Measurements from ENCODE around the gene KIF6.

KIF6 gene

DNA sequence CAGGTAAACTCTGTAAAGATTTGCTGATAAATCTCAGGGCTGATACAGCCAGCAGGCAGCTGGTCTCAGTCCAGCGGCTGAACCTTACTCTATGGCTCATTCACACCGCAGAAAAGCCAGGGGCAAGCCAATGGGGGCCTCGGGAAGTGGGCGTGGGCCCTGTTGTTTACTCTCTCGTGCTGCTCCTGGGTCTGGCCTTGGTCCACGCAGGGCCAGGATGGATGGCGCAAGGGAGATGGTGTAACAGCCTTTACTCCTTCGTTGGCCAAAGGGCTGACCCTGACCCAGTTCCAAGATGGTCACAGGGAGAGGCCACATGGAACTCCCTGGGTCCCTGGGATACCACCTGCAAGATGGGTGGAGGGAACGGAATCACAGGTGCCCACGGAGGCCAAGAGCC is 427.1 kb downstream of the KIF6 start:
- H3K4me3 ChIP-seq (ENCODE audit: control insufficient read depth in 1 of 7, extremely low read depth in 1 of 7, insufficient read depth in 4 of 7, low read depth in 2 of 7, low read length in 6 of 7) = no peak overlapping the region
- POLR2A ChIA-PET = no interaction called here
- H3K4me1 ChIP-seq (ENCODE audit: control extremely low read depth in 1 of 4, control insufficient read depth in 4 of 4, insufficient read depth in 4 of 4, low read length in 3 of 4) = peaks cover 0 to 5% (median under 1%) of the 10 kb centered on the region in 4 experiments
- DNase-seq = no peak
- WGBS (ENCODE audit: insufficient coverage) = 89% methylated on average over 10 of the region's 10 CpGs
- CTCF ChIA-PET = interaction anchor here (10.5 kb wide), 1 partner anchor 129 kb away, joined by 251 read pairs; no protein-coding TSS in a partner anchor
- no peaks in the 10 kb centered on the region for H3K9me3 ChIP-seq (ENCODE audit: control extremely low read depth in 1 of 5, control insufficient read depth in 4 of 5, insufficient read depth in 2 of 5, low read depth in 1 of 5, low read length in 4 of 5)
- H3K27me3 ChIP-seq (replicated peaks in 2 of 5; ENCODE audit: control insufficient read depth in 4 of 5, insufficient read depth in 5 of 5, low read length in 4 of 5) = no peaks in the 10 kb centered on the region
- H3K36me3 ChIP-seq (ENCODE audit: control insufficient read depth in 4 of 4, insufficient read depth in 4 of 4, low read length in 3 of 4) = peaks cover 0 to 2% (median 0%) of the 10 kb centered on the region in 4 experiments
- H3K27ac ChIP-seq (ENCODE audit: insufficient read depth in 1 of 2, low read depth in 1 of 2, low read length in 2 of 2, poor library complexity in 1 of 2, severe bottlenecking in 2 of 2) = no peak overlapping the region

DNA sequence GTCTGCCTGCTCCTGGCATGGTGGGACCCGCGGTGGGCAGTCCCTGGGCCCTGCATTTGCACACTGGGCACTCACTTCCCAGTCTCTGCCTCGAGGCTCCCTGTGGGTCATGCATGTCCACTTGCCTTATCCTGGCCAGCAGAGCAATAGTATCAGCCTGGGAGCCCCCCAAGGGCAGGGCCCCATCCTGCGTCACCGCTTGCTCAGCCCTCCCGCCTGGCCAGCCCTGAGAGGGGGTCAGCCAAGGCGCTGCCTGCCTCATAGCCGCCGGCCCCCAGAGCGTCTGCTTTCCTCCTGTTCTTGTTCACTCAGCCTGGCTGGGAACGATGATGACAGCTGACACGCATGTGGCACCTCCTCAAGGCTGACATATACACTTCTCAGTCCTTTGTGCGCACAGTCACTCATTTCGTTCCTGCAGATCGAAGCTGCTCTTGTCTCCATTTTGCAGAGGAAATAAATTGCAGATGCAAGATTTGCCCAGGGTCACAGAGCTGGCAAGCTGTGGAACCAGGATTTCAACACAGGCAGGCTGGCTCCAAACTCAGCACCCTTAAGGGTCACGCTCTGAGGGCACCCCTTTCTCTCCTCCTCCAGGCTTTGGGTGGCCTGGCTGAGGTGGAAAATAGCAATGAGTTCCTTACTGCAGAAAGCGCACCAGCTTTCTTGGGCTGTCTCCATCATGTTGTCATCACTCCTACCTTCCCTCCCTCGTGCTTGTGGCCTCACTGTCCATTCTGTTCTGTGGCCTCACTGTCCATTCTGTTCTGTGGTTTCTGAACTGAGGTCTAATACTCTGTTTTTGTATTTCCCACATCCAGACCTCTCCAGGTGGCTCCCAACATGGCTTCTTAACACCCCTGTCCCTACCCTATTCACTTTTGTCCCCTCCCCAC is 428.2 kb downstream of the KIF6 start:
- no peak for DNase-seq
- ChIA-PET POLR2A (no interaction called here), CTCF (no interaction called here)
- 93% methylated on average over 18 of the region's 18 CpGs for WGBS (ENCODE audit: insufficient coverage)
- Histone ChIP-seq H3K4me3 (ENCODE audit: control insufficient read depth in 1 of 7, extremely low read depth in 1 of 7, insufficient read depth in 4 of 7, low read depth in 2 of 7, low read length in 6 of 7) (no peak overlapping the region), H3K4me1 (ENCODE audit: control extremely low read depth in 1 of 4, control insufficient read depth in 4 of 4, insufficient read depth in 4 of 4, low read length in 3 of 4) (no peaks in the 10 kb centered on the region), H3K27me3 (replicated peaks in 2 of 5; ENCODE audit: control insufficient read depth in 4 of 5, insufficient read depth in 5 of 5, low read length in 4 of 5) (peaks cover 0 to 2% (median 0%) of the 10 kb centered on the region in 5 experiments), H3K36me3 (ENCODE audit: control insufficient read depth in 4 of 4, insufficient read depth in 4 of 4, low read length in 3 of 4) (peaks cover 0 to 2% (median 0%) of the 10 kb centered on the region in 4 experiments), H3K9me3 (ENCODE audit: control extremely low read depth in 1 of 5, control insufficient read depth in 4 of 5, insufficient read depth in 2 of 5, low read depth in 1 of 5, low read length in 4 of 5) (no peaks in the 10 kb centered on the region), H3K27ac (ENCODE audit: insufficient read depth in 1 of 2, low read depth in 1 of 2, low read length in 2 of 2, poor library complexity in 1 of 2, severe bottlenecking in 2 of 2) (no peak overlapping the region)

DNA sequence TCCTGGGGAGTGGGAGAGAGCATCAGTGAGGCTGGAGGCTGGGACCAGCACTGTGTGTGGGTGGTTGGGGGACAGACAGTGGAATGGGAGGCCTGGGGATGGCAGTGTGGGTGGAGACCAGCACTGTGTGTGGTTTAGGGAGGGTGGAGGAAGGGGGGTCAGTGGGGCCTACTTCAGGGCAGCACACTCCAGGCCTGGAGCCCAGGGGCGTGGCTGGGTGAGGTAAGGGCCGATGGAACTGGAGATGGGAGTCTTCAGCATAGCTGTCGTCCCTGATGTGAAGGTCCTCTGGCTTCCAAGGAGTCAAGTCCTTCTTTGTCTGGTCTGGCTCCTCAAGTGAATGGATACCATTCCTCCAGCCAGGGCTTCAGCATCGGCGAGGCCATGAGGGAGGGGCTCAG is 429.6 kb downstream of the KIF6 start:
- POLR2A ChIA-PET = no interaction called here

DNA sequence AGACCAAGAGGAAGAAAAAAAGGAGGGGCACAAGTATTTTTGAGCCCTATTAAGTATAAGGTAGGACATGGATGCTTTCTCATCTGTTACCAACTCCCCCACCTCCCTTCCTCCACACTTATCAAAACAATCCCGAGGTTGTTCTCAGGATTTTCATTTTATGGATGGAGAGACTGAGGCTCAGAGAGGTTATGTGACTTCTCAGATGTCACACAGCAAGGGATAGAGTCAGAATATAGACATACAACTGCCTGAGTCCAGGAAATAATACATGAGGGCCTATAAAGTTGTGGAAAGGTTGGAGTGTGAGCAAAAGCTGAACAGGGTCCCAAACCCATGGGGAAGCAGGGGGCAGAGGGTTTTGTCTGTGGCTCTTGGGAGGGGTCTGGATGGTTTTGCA is 430.3 kb downstream of the KIF6 start:
- ChIA-PET POLR2A (no interaction called here), CTCF (interaction anchor here (1.5 to 2.1 kb wide), 3 partner anchors 10 to 128 kb away, joined by 4 to 6 read pairs (median 4); no protein-coding TSS in a partner anchor)
- no peak for DNase-seq
- no peaks in the 10 kb centered on the region for H3K4me1 ChIP-seq (ENCODE audit: control extremely low read depth in 1 of 4, control insufficient read depth in 4 of 4, insufficient read depth in 4 of 4, low read length in 3 of 4)
- WGBS (ENCODE audit: insufficient coverage) = no CpG with 5 or more reads among the region's 1 CpG
- no peaks in the 10 kb centered on the region for H3K36me3 ChIP-seq (ENCODE audit: control insufficient read depth in 4 of 4, insufficient read depth in 4 of 4, low read length in 3 of 4)
- peaks cover 0 to 6% (median 0%) of the 10 kb centered on the region in 5 experiments for H3K27me3 ChIP-seq (replicated peaks in 2 of 5; ENCODE audit: control insufficient read depth in 4 of 5, insufficient read depth in 5 of 5, low read length in 4 of 5)
- H3K4me3 ChIP-seq (ENCODE audit: control insufficient read depth in 1 of 7, extremely low read depth in 1 of 7, insufficient read depth in 4 of 7, low read depth in 2 of 7, low read length in 6 of 7) = no peak overlapping the region
- peaks cover 0 to under 1% (median 0%) of the 10 kb centered on the region in 5 experiments for H3K9me3 ChIP-seq (ENCODE audit: control extremely low read depth in 1 of 5, control insufficient read depth in 4 of 5, insufficient read depth in 2 of 5, low read depth in 1 of 5, low read length in 4 of 5)
- H3K27ac ChIP-seq (ENCODE audit: insufficient read depth in 1 of 2, low read depth in 1 of 2, low read length in 2 of 2, poor library complexity in 1 of 2, severe bottlenecking in 2 of 2) = no peak overlapping the region

More for the DNA sequence above, 429.6 kb downstream of the KIF6 start:
- Histone ChIP-seq H3K27me3 (replicated peaks in 2 of 5; ENCODE audit: control insufficient read depth in 4 of 5, insufficient read depth in 5 of 5, low read length in 4 of 5) (peaks cover 0 to 6% (median 0%) of the 10 kb centered on the region in 5 experiments), H3K9me3 (ENCODE audit: control extremely low read depth in 1 of 5, control insufficient read depth in 4 of 5, insufficient read depth in 2 of 5, low read depth in 1 of 5, low read length in 4 of 5) (no peaks in the 10 kb centered on the region), H3K4me3 (ENCODE audit: control insufficient read depth in 1 of 7, extremely low read depth in 1 of 7, insufficient read depth in 4 of 7, low read depth in 2 of 7, low read length in 6 of 7) (no peak overlapping the region), H3K36me3 (ENCODE audit: control insufficient read depth in 4 of 4, insufficient read depth in 4 of 4, low read length in 3 of 4) (no peaks in the 10 kb centered on the region), H3K4me1 (ENCODE audit: control extremely low read depth in 1 of 4, control insufficient read depth in 4 of 4, insufficient read depth in 4 of 4, low read length in 3 of 4) (no peaks in the 10 kb centered on the region), H3K27ac (ENCODE audit: insufficient read depth in 1 of 2, low read depth in 1 of 2, low read length in 2 of 2, poor library complexity in 1 of 2, severe bottlenecking in 2 of 2) (no peak overlapping the region)
- CTCF ChIA-PET = interaction anchor here (1.5 to 2.1 kb wide), 2 partner anchors 15 to 129 kb away, joined by 4 to 6 read pairs; no protein-coding TSS in a partner anchor
- DNase-seq = no peak
- WGBS (ENCODE audit: insufficient coverage) = 83% methylated on average over 3 of the region's 5 CpGs

GRCh38 chr6:39294133-39294532 is 431.1 kb downstream of the KIF6 start:
- Histone ChIP-seq H3K4me3 (ENCODE audit: control insufficient read depth in 1 of 7, extremely low read depth in 1 of 7, insufficient read depth in 4 of 7, low read depth in 2 of 7, low read length in 6 of 7) (no peak overlapping the region), H3K9me3 (ENCODE audit: control extremely low read depth in 1 of 5, control insufficient read depth in 4 of 5, insufficient read depth in 2 of 5, low read depth in 1 of 5, low read length in 4 of 5) (peaks cover 0 to 2% (median 0%) of the 10 kb centered on the region in 5 experiments), H3K36me3 (ENCODE audit: control insufficient read depth in 4 of 4, insufficient read depth in 4 of 4, low read length in 3 of 4) (no peaks in the 10 kb centered on the region), H3K27me3 (replicated peaks in 2 of 5; ENCODE audit: control insufficient read depth in 4 of 5, insufficient read depth in 5 of 5, low read length in 4 of 5) (peaks cover 0 to 6% (median 2%) of the 10 kb centered on the region in 5 experiments), H3K4me1 (ENCODE audit: control extremely low read depth in 1 of 4, control insufficient read depth in 4 of 4, insufficient read depth in 4 of 4, low read length in 3 of 4) (no peaks in the 10 kb centered on the region), H3K27ac (ENCODE audit: insufficient read depth in 1 of 2, low read depth in 1 of 2, low read length in 2 of 2, poor library complexity in 1 of 2, severe bottlenecking in 2 of 2) (no peak overlapping the region)
- WGBS (ENCODE audit: insufficient coverage) = 87% methylated on average over 4 of the region's 5 CpGs
- POLR2A ChIA-PET = no interaction called here
- no peak for DNase-seq
- CTCF ChIA-PET = interaction anchor here (1.5 to 2.1 kb wide), 3 partner anchors 10 to 127 kb away, joined by 4 to 6 read pairs (median 4); no protein-coding TSS in a partner anchor

DNA sequence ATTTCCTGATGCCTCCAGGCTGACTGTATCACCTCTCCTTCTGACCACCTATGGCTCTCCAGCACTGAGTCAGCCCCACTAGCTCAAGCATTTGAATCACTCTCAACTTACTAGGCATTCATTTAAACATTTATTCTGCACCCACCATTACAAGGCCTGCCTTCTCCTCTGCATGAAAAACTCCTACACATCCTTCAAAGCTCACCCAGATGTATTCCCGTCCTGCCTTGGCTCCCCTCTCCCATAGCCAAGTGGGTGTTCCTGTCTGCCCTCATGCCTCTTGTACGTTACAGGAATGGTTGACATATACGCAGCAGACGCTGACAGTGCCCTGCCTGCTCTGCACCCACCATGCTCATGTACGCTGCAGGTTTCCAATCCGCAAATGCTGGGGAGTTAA is 432.6 kb downstream of the KIF6 start:
- ChIA-PET POLR2A (no interaction called here), CTCF (interaction anchor here (1.2 kb wide), 1 partner anchor 102 kb away, joined by 4 read pairs; no protein-coding TSS in a partner anchor)
- peaks cover 0 to 2% (median 0%) of the 10 kb centered on the region in 5 experiments for H3K9me3 ChIP-seq (ENCODE audit: control extremely low read depth in 1 of 5, control insufficient read depth in 4 of 5, insufficient read depth in 2 of 5, low read depth in 1 of 5, low read length in 4 of 5)
- H3K4me3 ChIP-seq (ENCODE audit: control insufficient read depth in 1 of 7, extremely low read depth in 1 of 7, insufficient read depth in 4 of 7, low read depth in 2 of 7, low read length in 6 of 7) = no peak overlapping the region
- no peaks in the 10 kb centered on the region for H3K4me1 ChIP-seq (ENCODE audit: control extremely low read depth in 1 of 4, control insufficient read depth in 4 of 4, insufficient read depth in 4 of 4, low read length in 3 of 4)
- H3K27me3 ChIP-seq (replicated peaks in 2 of 5; ENCODE audit: control insufficient read depth in 4 of 5, insufficient read depth in 5 of 5, low read length in 4 of 5) = peaks cover 0 to 6% (median 2%) of the 10 kb centered on the region in 5 experiments
- WGBS (ENCODE audit: insufficient coverage) = 100% methylated on average over 6 of the region's 6 CpGs
- no peak overlapping the region for H3K27ac ChIP-seq (ENCODE audit: insufficient read depth in 1 of 2, low read depth in 1 of 2, low read length in 2 of 2, poor library complexity in 1 of 2, severe bottlenecking in 2 of 2)
- no peaks in the 10 kb centered on the region for H3K36me3 ChIP-seq (ENCODE audit: control insufficient read depth in 4 of 4, insufficient read depth in 4 of 4, low read length in 3 of 4)
- no peak for DNase-seq

DNA sequence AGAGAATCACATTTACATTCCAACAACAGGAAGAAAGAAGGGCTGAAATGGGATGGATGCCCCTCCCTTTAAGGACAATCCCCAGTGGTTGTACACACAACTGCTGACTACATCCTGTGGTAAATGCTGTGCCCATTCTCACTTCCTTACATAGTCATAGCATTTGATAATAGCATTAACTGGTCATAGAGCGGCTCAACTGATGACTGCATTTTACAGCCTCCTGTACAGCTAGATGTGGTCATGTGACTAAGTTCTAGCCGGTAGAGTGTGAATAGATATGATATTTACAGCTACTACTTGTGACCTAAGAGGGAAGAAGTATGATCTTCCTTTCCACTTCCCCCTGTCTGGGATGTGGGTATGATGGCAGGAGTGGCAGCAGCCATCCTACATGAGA is 435.7 kb downstream of the KIF6 start:
- no peaks in the 10 kb centered on the region for H3K4me1 ChIP-seq (ENCODE audit: control extremely low read depth in 1 of 4, control insufficient read depth in 4 of 4, insufficient read depth in 4 of 4, low read length in 3 of 4)
- no peak overlapping the region for H3K27ac ChIP-seq (ENCODE audit: insufficient read depth in 1 of 2, low read depth in 1 of 2, low read length in 2 of 2, poor library complexity in 1 of 2, severe bottlenecking in 2 of 2)
- ChIA-PET CTCF (no interaction called here), POLR2A (no interaction called here)
- no CpG with 5 or more reads among the region's 2 CpGs for WGBS (ENCODE audit: insufficient coverage)
- no peaks in the 10 kb centered on the region for H3K36me3 ChIP-seq (ENCODE audit: control insufficient read depth in 4 of 4, insufficient read depth in 4 of 4, low read length in 3 of 4)
- peaks cover 0 to 6% (median 2%) of the 10 kb centered on the region in 5 experiments for H3K27me3 ChIP-seq (replicated peaks in 2 of 5; ENCODE audit: control insufficient read depth in 4 of 5, insufficient read depth in 5 of 5, low read length in 4 of 5)
- no peak for DNase-seq
- no peak overlapping the region for H3K4me3 ChIP-seq (ENCODE audit: control insufficient read depth in 1 of 7, extremely low read depth in 1 of 7, insufficient read depth in 4 of 7, low read depth in 2 of 7, low read length in 6 of 7)
- peaks cover 0 to 2% (median 0%) of the 10 kb centered on the region in 5 experiments for H3K9me3 ChIP-seq (ENCODE audit: control extremely low read depth in 1 of 5, control insufficient read depth in 4 of 5, insufficient read depth in 2 of 5, low read depth in 1 of 5, low read length in 4 of 5)
